DOHH2 (cell line): ENCODE data around the gene KCNMA1.

Source experiments
- EZH2phosphoT487 ChIP-seq: fragments of 200-600 bp; sonication (generic); IDR thresholded peaks from 2 replicates; pipeline ENCODE4 v1.6.1; 2017; ENCODE audit warnings: borderline replicate concordance, mild to moderate bottlenecking, antibody characterized with exemption, low read length, moderate library complexity, mixed read lengths
- TF ChIP-seq, protein P1 (sequence below): fragments of 200-600 bp; sonication (generic); IDR thresholded peaks from one replicate; pipeline ENCODE4 v1.5.1; 2014; ENCODE audit warnings: antibody characterized with exemption, mild to moderate bottlenecking, low read depth, low read length; ENCODE audit not compliant: poor library complexity, severe bottlenecking

DNA sequence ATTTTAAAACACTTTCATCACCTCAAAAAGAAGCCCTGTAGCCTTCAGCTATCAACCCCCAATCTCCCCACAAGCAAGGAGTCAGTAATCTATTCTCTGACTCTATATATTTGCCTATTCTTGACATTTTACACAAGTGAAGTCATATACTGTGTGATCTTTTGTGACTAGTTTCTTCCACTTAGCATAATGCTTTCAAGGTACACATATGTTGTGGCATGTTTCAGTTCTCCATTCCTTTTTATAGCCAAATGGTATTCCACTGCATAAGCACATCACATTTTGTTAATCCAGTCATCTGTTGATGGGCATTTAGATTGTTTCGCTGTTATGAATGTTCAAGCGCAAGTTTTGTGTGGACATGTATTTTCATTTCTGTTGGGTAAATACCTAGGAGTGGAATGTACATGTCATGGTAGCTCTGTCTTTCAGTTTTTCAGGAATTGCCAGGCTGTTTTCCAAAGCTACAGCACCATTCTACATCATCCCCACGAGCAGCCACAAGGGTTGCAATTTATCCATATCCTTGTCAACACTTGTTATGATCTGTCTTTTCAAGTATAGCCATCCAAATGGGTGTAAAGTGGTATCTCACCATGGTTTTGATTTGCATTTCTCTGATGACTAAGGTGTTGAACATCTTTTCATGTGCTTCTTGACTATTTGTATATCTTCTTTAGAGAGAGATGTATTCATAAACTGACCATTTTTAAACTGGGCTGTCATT lies 405.6 kb downstream of the KCNMA1 start:
- TF ChIP-seq, protein P1, sequence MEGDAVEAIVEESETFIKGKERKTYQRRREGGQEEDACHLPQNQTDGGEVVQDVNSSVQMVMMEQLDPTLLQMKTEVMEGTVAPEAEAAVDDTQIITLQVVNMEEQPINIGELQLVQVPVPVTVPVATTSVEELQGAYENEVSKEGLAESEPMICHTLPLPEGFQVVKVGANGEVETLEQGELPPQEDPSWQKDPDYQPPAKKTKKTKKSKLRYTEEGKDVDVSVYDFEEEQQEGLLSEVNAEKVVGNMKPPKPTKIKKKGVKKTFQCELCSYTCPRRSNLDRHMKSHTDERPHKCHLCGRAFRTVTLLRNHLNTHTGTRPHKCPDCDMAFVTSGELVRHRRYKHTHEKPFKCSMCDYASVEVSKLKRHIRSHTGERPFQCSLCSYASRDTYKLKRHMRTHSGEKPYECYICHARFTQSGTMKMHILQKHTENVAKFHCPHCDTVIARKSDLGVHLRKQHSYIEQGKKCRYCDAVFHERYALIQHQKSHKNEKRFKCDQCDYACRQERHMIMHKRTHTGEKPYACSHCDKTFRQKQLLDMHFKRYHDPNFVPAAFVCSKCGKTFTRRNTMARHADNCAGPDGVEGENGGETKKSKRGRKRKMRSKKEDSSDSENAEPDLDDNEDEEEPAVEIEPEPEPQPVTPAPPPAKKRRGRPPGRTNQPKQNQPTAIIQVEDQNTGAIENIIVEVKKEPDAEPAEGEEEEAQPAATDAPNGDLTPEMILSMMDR: no peak
- TF ChIP-seq EZH2phosphoT487: no peak
